GM12878 (cell line): ENCODE measurements around the gene DDX21. TPM values are rescaled to one million over a fixed set of nuclear protein-coding genes. Genes with fewer than 3 reads are reported as not detected.

Experiments
- ATAC-seq: fragments of 200-7000 bp; cut with Tn5 transposase; 3 replicates; pipeline ENCODE4 v1.9.1; 2020; ENCODE audit warnings: mild to moderate bottlenecking, moderate library complexity
- BruUV-seq: library from RNA; stranded (reverse); fragments of 400-500 nt; replicated peaks from 2 replicates; lab custom pipeline; 2021; lab: Mats Ljungman, UMichigan
- CTCF ChIA-PET: fragments of 300-600 bp; sonication (Branson Sonifier 250); formaldehyde crosslinking; extraction: SDS; loops from one replicate; lab custom pipeline; 2021; ENCODE audit warnings: inconsistent platforms; lab: Yijun Ruan, JAX
- POLR2A ChIA-PET: fragments of 350-600 bp; formaldehyde crosslinking; extraction: SDS; loops from one replicate; lab custom pipeline; 2021; ENCODE audit warnings: inconsistent platforms; lab: Charles Lee
- RAD21 ChIA-PET: fragments of 300-600 bp; sonication (Branson Sonifier 250); formaldehyde crosslinking; loops from one replicate; lab custom pipeline; 2023; ENCODE audit warnings: antibody characterized with exemption; ENCODE audit not compliant: unreplicated experiment; lab: Charles Lee
- SMC1A ChIA-PET: fragments of 300-600 bp; sonication (Branson Sonifier 250); formaldehyde crosslinking; loops from one replicate; lab custom pipeline; 2023; ENCODE audit not compliant: unreplicated experiment, uncharacterized antibody; lab: Charles Lee
- DNase-seq: peaks from one replicate; pipeline ENCODE4 v3.0.0-alpha.2; 2011; ENCODE audit warnings: low read depth, low spot score
- FAIRE-seq: peaks from 3 replicates; lab custom pipeline; 2011; peaks lifted over from hg19 to GRCh38; lab: Jason Lieb, UNC
- H2AFZ ChIP-seq: 2 replicates; pipeline ENCODE4 v1.6.0; 2011; ENCODE audit warnings: low read depth, low read length, control low read depth; ENCODE audit not compliant: control insufficient read depth
- H3K27ac ChIP-seq: 2 replicates; pipeline ENCODE4 v1.5.1; 2011; ENCODE audit warnings: control low read depth; ENCODE audit not compliant: control insufficient read depth, insufficient read depth
- H3K27me3 ChIP-seq, 2 experiments: replicated peaks in 1 of 2; 2 replicates each; pipeline versions ENCODE4 v1.6.0 to v1.6.1; 2011; ENCODE audit warnings: low read length in 1 of 2; ENCODE audit not compliant: control insufficient read depth in 2 of 2, insufficient read depth in 2 of 2
- H3K36me3 ChIP-seq, 2 experiments: 2 replicates each; pipeline ENCODE4 v1.5.1; 2011; ENCODE audit warnings: low read length in 1 of 2; ENCODE audit not compliant: control insufficient read depth in 2 of 2, insufficient read depth in 2 of 2
- H3K4me1 ChIP-seq: 2 replicates; pipeline ENCODE4 v1.6.1; 2011; ENCODE audit warnings: mild to moderate bottlenecking, low read length, moderate library complexity, mixed read lengths; ENCODE audit not compliant: control insufficient read depth, insufficient read depth
- H3K4me2 ChIP-seq: 2 replicates; pipeline ENCODE4 v1.6.0; 2011; ENCODE audit warnings: control low read depth; ENCODE audit not compliant: control insufficient read depth, insufficient read depth
- H3K4me3 ChIP-seq: fragments of 200-600 bp; sonication (generic); 2 replicates; pipeline ENCODE4 v1.5.1; 2016
- H3K79me2 ChIP-seq: 2 replicates; pipeline ENCODE4 v1.6.0; 2011; ENCODE audit warnings: low read length; ENCODE audit not compliant: control insufficient read depth, insufficient read depth
- H3K9ac ChIP-seq: 2 replicates; pipeline ENCODE4 v1.8.0; 2011; ENCODE audit warnings: low read length, control low read depth, mixed read lengths; ENCODE audit not compliant: control insufficient read depth, insufficient read depth
- H3K9me3 ChIP-seq: replicated peaks from 3 replicates; pipeline ENCODE4 v1.5.1; 2011; ENCODE audit warnings: mild to moderate bottlenecking, low read length; ENCODE audit not compliant: control insufficient read depth, insufficient read depth
- H4K20me1 ChIP-seq: 2 replicates; pipeline ENCODE4 v1.6.0; 2011; ENCODE audit not compliant: control insufficient read depth, insufficient read depth
- BCLAF1 ChIP-seq: fragments of 450-650 bp; IDR thresholded peaks from 2 replicates; pipeline ENCODE4 v1.6.1; 2017; ENCODE audit warnings: antibody characterized with exemption, mild to moderate bottlenecking, moderate library complexity
- E2F8 ChIP-seq: fragments of 450-650 bp; IDR thresholded peaks from 2 replicates; pipeline ENCODE4 v1.6.1; 2018; ENCODE audit warnings: mild to moderate bottlenecking, low read depth, moderate library complexity; ENCODE audit not compliant: partially characterized antibody
- EP300 ChIP-seq, 2 experiments: fragments of 150-350 bp in 1 of 2; IDR thresholded peaks; 2 replicates each; pipeline ENCODE4 v1.6.1; 2011 to 2012; ENCODE audit warnings: low read depth in 2 of 2, low read length in 2 of 2, borderline replicate concordance in 1 of 2, improper control_type of control experiment in 1 of 2, inconsistent platforms in 1 of 2; ENCODE audit not compliant: control insufficient read depth in 1 of 2
- HDAC6 ChIP-seq: fragments of 200-600 bp; sonication (generic); IDR thresholded peaks from one replicate; pipeline ENCODE4 v1.8.0; 2017; ENCODE audit warnings: antibody characterized with exemption; ENCODE audit not compliant: unreplicated experiment
- JUND ChIP-seq: IDR thresholded peaks from 2 replicates; pipeline ENCODE4 v1.6.1; 2012; ENCODE audit warnings: low read depth, mild to moderate bottlenecking, low read length, improper control_type of control experiment, moderate library complexity
- NFYB ChIP-seq: IDR thresholded peaks from 2 replicates; pipeline ENCODE4 v1.6.1; 2011; ENCODE audit warnings: low read depth, mild to moderate bottlenecking, low read length, improper control_type of control experiment, moderate library complexity; ENCODE audit not compliant: insufficient read depth
- SMARCA5 ChIP-seq: fragments of 450-650 bp; IDR thresholded peaks from 2 replicates; pipeline ENCODE4 v1.6.1; 2017; ENCODE audit warnings: mild to moderate bottlenecking
- SREBF2 ChIP-seq: IDR thresholded peaks from 2 replicates; pipeline ENCODE4 v1.6.1; 2012; ENCODE audit warnings: mild to moderate bottlenecking, low read length
- STAT3 ChIP-seq: IDR thresholded peaks from 2 replicates; pipeline ENCODE4 v1.6.1; 2011; ENCODE audit warnings: low read depth, low read length, improper control_type of control experiment
- TBL1XR1 ChIP-seq: IDR thresholded peaks from 2 replicates; pipeline ENCODE4 v1.6.1; 2012; ENCODE audit warnings: low read depth, low read length, improper control_type of control experiment
- ZBTB40 ChIP-seq: fragments of 450-650 bp; IDR thresholded peaks from 2 replicates; pipeline ENCODE4 v1.6.1; 2016; ENCODE audit warnings: mild to moderate bottlenecking, moderate library complexity, borderline replicate concordance
- ZNF384 ChIP-seq: IDR thresholded peaks from 2 replicates; pipeline ENCODE4 v1.6.1; 2012; ENCODE audit warnings: low read depth, mild to moderate bottlenecking, low read length, improper control_type of control experiment, borderline replicate concordance
- WGBS: methylation state at CpG from one replicate; pipeline ENCODE4 v1.1.6; 2016; ENCODE audit warnings: low lambda C conversion rate; ENCODE audit not compliant: insufficient replicate concordance, insufficient coverage; ENCODE audit errors: missing lambda C conversion rate; 5-methylcytosine and 5-hydroxymethylcytosine counted together
- in situ Hi-C: fragments of 300-500 bp; cut with MboI; formaldehyde crosslinking; loops from 9 replicates; pipeline ENCODE4 v1.14.3; 2018; ENCODE audit warnings: mixed read lengths
- intact Hi-C: fragments of 100-400 bp; cut with micrococcal nuclease; formaldehyde crosslinking; loops from one replicate; pipeline ENCODE4 v1.14.2; 2022; ENCODE audit not compliant: unreplicated experiment
- polyA plus RNA-seq, 11 experiments: library from polyadenylated mRNA; depleted of rRNA in 4 of 11; unstranded in 6 of 11; stranded (reverse) in 5 of 11; fragments of >200 nt; fragmentation: Nextera tagmentation in 4 of 11; fragmentation: Illumina TruSeq in 1 of 11; extraction: Ambion mirVana in 4 of 11; extraction: Trizol in 1 of 11; gene quantifications; 1 replicate in 1 of 11; 2 replicates in 10 of 11; pipeline versions ENCODE4 v1.2.1 to v1.2.3, GENCODE V29; 2011 to 2016; ENCODE audit warnings: inconsistent platforms in 2 of 11, missing spikeins in 2 of 11, low read depth in 1 of 11
- total RNA-seq, 4 experiments: library from RNA; depleted of rRNA in 3 of 4; stranded (reverse); fragments of >200 nt in 3 of 4; fragmentation: Illumina TruSeq in 1 of 4; extraction: Trizol in 1 of 4; gene quantifications; 2 replicates each; pipeline versions ENCODE4 v1.2.1 to v1.2.3, GENCODE V29; 2013 to 2021

DDX21 gene
- total and polyA plus RNA-seq, 10 of the 15 experiments (the other 5 are each of a cell fraction or from before 2014, with no cell fraction given): 41.1 to 182 (median 116) TPM

- H3K9me3 ChIP-seq: no peaks in the 10 kb centered on the region
- H3K9ac ChIP-seq: no peak overlapping the region
- peaks cover 26 to 59% of the 10 kb centered on the region in 2 experiments for H3K36me3 ChIP-seq
- no peak overlapping the region for H3K27ac ChIP-seq
- no TSS peak for BruUV-seq
- CTCF ChIA-PET: interaction anchor here (1.2 kb wide), 1 partner anchor 11 kb away, joined by 5 read pairs; no protein-coding TSS in a partner anchor
- 76% methylated on average over 5 of the region's 5 CpGs for WGBS
- no peak overlapping the region for H2AFZ ChIP-seq
- H3K4me3 ChIP-seq: no peak overlapping the region
- FAIRE-seq (no peak), DNase-seq (no peak), ATAC-seq (no peak)
- SMC1A ChIA-PET: interaction anchor here (0.7 to 2.4 kb wide), 3 partner anchors 11 to 18 kb away, joined by 3 to 6 read pairs (median 4); partner anchors contain the start of gene DDX21
- POLR2A ChIA-PET: interaction anchor here (0.6 kb wide), 1 partner anchor 225 kb away, joined by 3 read pairs; no protein-coding TSS in a partner anchor
- H3K4me2 ChIP-seq: no peak overlapping the region
- in situ Hi-C loops (no loop called here), intact Hi-C loops (no loop called here)
- H4K20me1 ChIP-seq: no peaks in the 10 kb centered on the region; the same call in 1 of the 2 replicates
- RAD21 ChIA-PET: interaction anchor here (1.2 kb wide), 1 partner anchor 419 kb away, joined by 3 read pairs; no protein-coding TSS in a partner anchor
- no peaks in the 10 kb centered on the region for H3K27me3 ChIP-seq
- H3K4me1 ChIP-seq: no peaks in the 10 kb centered on the region
- no peaks in the 10 kb centered on the region; the same call in 1 of the 2 replicates for H3K79me2 ChIP-seq
- TF ChIP-seq TBL1XR1 (no peak), SMARCA5 (no peak), JUND (no peak), EP300 (IDR thresholded peaks at IDR 0.05; ENCODE audit: borderline replicate concordance in 1 of 2, control insufficient read depth in 1 of 2, low read depth in 2 of 2, low read length in 2 of 2) (no peak), STAT3 (no peak), HDAC6 (no peak), ZNF384 (no peak), E2F8 (no peak), SREBF2 (no peak), BCLAF1 (no peak), ZBTB40 (no peak), NFYB (no peak)
These were observed 18.0 kb downstream of the DDX21 start for GRCh38 chr10:68973975-68974374.
